HEK293T (cell line): ENCODE measurements around the gene FKRP.

ENCODE experiments used
- ARNT ChIP-seq: fragments of 450-650 bp; IDR thresholded peaks from 2 replicates; pipeline ENCODE4 v1.6.1; 2017; ENCODE audit warnings: mild to moderate bottlenecking
- BHLHE40 ChIP-seq: fragments of 450-650 bp; IDR thresholded peaks from 2 replicates; pipeline ENCODE4 v1.6.1; 2016; ENCODE audit warnings: mild to moderate bottlenecking, moderate library complexity, borderline replicate concordance
- CTBP1 ChIP-seq: fragments of 450-650 bp; IDR thresholded peaks from 2 replicates; pipeline ENCODE4 v1.6.1; 2016; ENCODE audit warnings: borderline replicate concordance
- FOXA1 ChIP-seq: fragments of 450-650 bp; IDR thresholded peaks from 2 replicates; pipeline ENCODE4 v1.6.1; 2016; ENCODE audit warnings: mild to moderate bottlenecking
- FOXM1 ChIP-seq: fragments of 450-650 bp; IDR thresholded peaks from 2 replicates; pipeline ENCODE4 v1.6.1; 2017; ENCODE audit warnings: mild to moderate bottlenecking, borderline replicate concordance
- HDGF ChIP-seq: fragments of 450-650 bp; IDR thresholded peaks from 2 replicates; pipeline ENCODE4 v1.6.1; 2017; ENCODE audit warnings: antibody characterized with exemption, borderline replicate concordance
- LEF1 ChIP-seq: fragments of 450-650 bp; IDR thresholded peaks from 2 replicates; pipeline ENCODE4 v1.6.1; 2017; ENCODE audit warnings: mild to moderate bottlenecking, borderline replicate concordance
- NFRKB ChIP-seq: fragments of 450-650 bp; IDR thresholded peaks from 2 replicates; pipeline ENCODE4 v1.6.1; 2016; ENCODE audit warnings: mild to moderate bottlenecking, moderate library complexity
- SUZ12 ChIP-seq: fragments of 450-650 bp; IDR thresholded peaks from 2 replicates; pipeline ENCODE4 v1.6.1; 2016; ENCODE audit warnings: mild to moderate bottlenecking
- ZNF384 ChIP-seq: fragments of 450-650 bp; IDR thresholded peaks from 2 replicates; pipeline ENCODE4 v1.6.1; 2016
- TF ChIP-seq, protein P1 (sequence below): fragments of 450-650 bp; IDR thresholded peaks from 2 replicates; pipeline ENCODE4 v1.6.1; 2016

- TF ChIP-seq HDGF (peak; percentile 98), SUZ12 (no peak), ARNT (no peak), FOXA1 (no peak), NFRKB (no peak), CTBP1 (no peak), LEF1 (no peak), BHLHE40 (no peak), FOXM1 (no peak), ZNF384 (no peak)
- TF ChIP-seq, protein P1, sequence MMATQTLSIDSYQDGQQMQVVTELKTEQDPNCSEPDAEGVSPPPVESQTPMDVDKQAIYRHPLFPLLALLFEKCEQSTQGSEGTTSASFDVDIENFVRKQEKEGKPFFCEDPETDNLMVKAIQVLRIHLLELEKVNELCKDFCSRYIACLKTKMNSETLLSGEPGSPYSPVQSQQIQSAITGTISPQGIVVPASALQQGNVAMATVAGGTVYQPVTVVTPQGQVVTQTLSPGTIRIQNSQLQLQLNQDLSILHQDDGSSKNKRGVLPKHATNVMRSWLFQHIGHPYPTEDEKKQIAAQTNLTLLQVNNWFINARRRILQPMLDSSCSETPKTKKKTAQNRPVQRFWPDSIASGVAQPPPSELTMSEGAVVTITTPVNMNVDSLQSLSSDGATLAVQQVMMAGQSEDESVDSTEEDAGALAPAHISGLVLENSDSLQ: peak; percentile 16; the same call in 1 of the 2 replicates
These were observed 38.6 kb downstream of the FKRP start for GRCh38 chr19:46784262-46785053.
